IMR-90 (cell line): Measurements from ENCODE around the gene ITPKC. TPM values are rescaled to one million over a fixed set of nuclear protein-coding genes. Genes with fewer than 3 reads are reported as not detected.

Source experiments
- ATAC-seq: fragments of 200-7000 bp; cut with Tn5 transposase; 2 replicates; pipeline ENCODE4 v1.9.1; 2020; ENCODE audit warnings: low read depth, mild to moderate bottlenecking, moderate library complexity
- BruUV-seq: library from RNA; stranded (reverse); fragments of 400-500 nt; replicated peaks from 2 replicates; lab custom pipeline; 2021; lab: Mats Ljungman, UMichigan
- CTCF ChIA-PET: fragments of 300-600 bp; formaldehyde crosslinking; extraction: SDS; loops from one replicate; lab custom pipeline; 2021; ENCODE audit warnings: antibody characterized with exemption; lab: Yijun Ruan, JAX
- POLR2A ChIA-PET: fragments of 300-600 bp; sonication (Branson Sonifier 250); formaldehyde crosslinking; loops from one replicate; lab custom pipeline; 2022; ENCODE audit warnings: antibody characterized with exemption; ENCODE audit not compliant: unreplicated experiment; lab: Charles Lee
- DNase-seq: peaks from one replicate; pipeline ENCODE4 v3.0.0; 2013
- H2AFZ ChIP-seq: replicated peaks from 2 replicates; pipeline ENCODE3; 2013; ENCODE audit warnings: low read length, mild to moderate bottlenecking; ENCODE audit not compliant: poor library complexity
- H2AK5ac ChIP-seq: 2 replicates; pipeline ENCODE4 v1.6.1; 2013; ENCODE audit warnings: low read depth, low read length, inconsistent platforms
- H2AK9ac ChIP-seq: replicated peaks from 2 replicates; pipeline ENCODE3; 2013; ENCODE audit warnings: mild to moderate bottlenecking, low read depth, low read length, moderate library complexity; ENCODE audit not compliant: poor library complexity
- H2BK120ac ChIP-seq: 2 replicates; pipeline ENCODE4 v1.6.1; 2013; ENCODE audit warnings: low read depth, low read length, inconsistent platforms
- H2BK15ac ChIP-seq: 3 replicates; pipeline ENCODE4 v1.6.1; 2013; ENCODE audit warnings: low read depth, low read length, inconsistent platforms
- H2BK20ac ChIP-seq: 2 replicates; pipeline ENCODE4 v1.6.1; 2013; ENCODE audit warnings: low read depth, mild to moderate bottlenecking, inconsistent platforms, low read length, moderate library complexity
- H2BK5ac ChIP-seq: 2 replicates; pipeline ENCODE4 v1.6.1; 2013; ENCODE audit warnings: mild to moderate bottlenecking, low read depth, low read length, inconsistent platforms; ENCODE audit not compliant: poor library complexity, severe bottlenecking
- H3K14ac ChIP-seq: replicated peaks from 2 replicates; pipeline ENCODE4 v1.6.1; 2013; ENCODE audit warnings: low read depth, low read length, inconsistent platforms
- H3K18ac ChIP-seq: 2 replicates; pipeline ENCODE4 v1.6.1; 2013; ENCODE audit warnings: low read depth, low read length, control low read depth
- H3K23ac ChIP-seq: 2 replicates; pipeline ENCODE4 v1.6.1; 2013; ENCODE audit warnings: low read depth, low read length, inconsistent platforms
- H3K27ac ChIP-seq: 2 replicates; pipeline ENCODE4 v1.5.1; 2013; ENCODE audit warnings: mild to moderate bottlenecking, control low read depth, low read length; ENCODE audit not compliant: insufficient read depth
- H3K27me3 ChIP-seq: 2 replicates; pipeline ENCODE4 v1.6.1; 2013; ENCODE audit warnings: low read length; ENCODE audit not compliant: control insufficient read depth, insufficient read depth
- H3K36me3 ChIP-seq: 2 replicates; pipeline ENCODE4 v1.6.1; 2013; ENCODE audit warnings: low read length, mixed read lengths; ENCODE audit not compliant: control insufficient read depth, insufficient read depth
- H3K4ac ChIP-seq: 2 replicates; pipeline ENCODE4 v1.6.1; 2013; ENCODE audit warnings: low read depth, low read length, inconsistent platforms
- H3K4me1 ChIP-seq: 2 replicates; pipeline ENCODE4 v1.6.1; 2013; ENCODE audit warnings: low read length, mixed read lengths; ENCODE audit not compliant: control insufficient read depth, insufficient read depth
- H3K4me2 ChIP-seq: 2 replicates; pipeline ENCODE4 v1.6.1; 2013; ENCODE audit warnings: low read depth, mild to moderate bottlenecking, control low read depth, low read length, moderate library complexity
- H3K4me3 ChIP-seq: 2 replicates; pipeline ENCODE4 v1.5.1; 2013; ENCODE audit warnings: low read depth, mild to moderate bottlenecking, control low read depth, low read length, moderate library complexity; ENCODE audit not compliant: insufficient read depth
- H3K56ac ChIP-seq: 2 replicates; pipeline ENCODE4 v1.6.1; 2013; ENCODE audit warnings: low read length, inconsistent platforms; ENCODE audit not compliant: insufficient read depth; ENCODE audit errors: extremely low read depth
- H3K79me1 ChIP-seq, 2 experiments: 2 replicates each; pipeline ENCODE4 v1.6.1; 2013; ENCODE audit warnings: low read length in 2 of 2, inconsistent platforms in 1 of 2, low read depth in 1 of 2
- H3K9ac ChIP-seq: 2 replicates; pipeline ENCODE4 v1.6.1; 2013; ENCODE audit warnings: low read depth, low read length, control low read depth
- H3K9me1 ChIP-seq: 2 replicates; pipeline ENCODE4 v1.6.1; 2013; ENCODE audit warnings: low read length, inconsistent platforms; ENCODE audit not compliant: insufficient read depth
- H3K9me3 ChIP-seq: 2 replicates; pipeline ENCODE4 v1.6.1; 2013; ENCODE audit warnings: low read length; ENCODE audit not compliant: control insufficient read depth, insufficient read depth
- H4K20me1 ChIP-seq: 2 replicates; pipeline ENCODE4 v1.6.1; 2013; ENCODE audit warnings: low read length, inconsistent platforms; ENCODE audit not compliant: insufficient read depth
- H4K5ac ChIP-seq: 2 replicates; pipeline ENCODE4 v1.6.1; 2013; ENCODE audit warnings: mild to moderate bottlenecking, low read depth, low read length, control low read depth
- H4K8ac ChIP-seq, 2 experiments: 2 replicates each; pipeline ENCODE4 v1.6.1; 2013; ENCODE audit warnings: low read depth in 2 of 2, low read length in 2 of 2, control low read depth in 1 of 2, inconsistent platforms in 1 of 2
- H4K91ac ChIP-seq: 2 replicates; pipeline ENCODE4 v1.6.1; 2013; ENCODE audit warnings: low read depth, low read length, inconsistent platforms; ENCODE audit not compliant: insufficient read depth
- BHLHE40 ChIP-seq: fragments of 150-350 bp; IDR thresholded peaks from 2 replicates; pipeline ENCODE4 v1.6.1; 2016; ENCODE audit warnings: mild to moderate bottlenecking, low read depth, low read length
- CEBPB ChIP-seq: IDR thresholded peaks from 2 replicates; pipeline ENCODE4 v1.6.1; 2012; ENCODE audit warnings: low read depth, low read length, improper control_type of control experiment
- CHD1 ChIP-seq: IDR thresholded peaks from 2 replicates; pipeline ENCODE4 v1.6.1; 2012; ENCODE audit warnings: low read depth, low read length, improper control_type of control experiment
- ELK1 ChIP-seq: fragments of 150-350 bp; IDR thresholded peaks from 2 replicates; pipeline ENCODE4 v1.6.1; 2016; ENCODE audit warnings: low read depth, mild to moderate bottlenecking, low read length, moderate library complexity, borderline replicate concordance
- FOS ChIP-seq: fragments of 150-350 bp; IDR thresholded peaks from 2 replicates; pipeline ENCODE4 v1.6.1; 2016; ENCODE audit warnings: low read depth, low read length
- MAFK ChIP-seq: IDR thresholded peaks from 2 replicates; pipeline ENCODE4 v1.6.1; 2012; ENCODE audit warnings: low read depth, low read length, improper control_type of control experiment
- MAZ ChIP-seq: IDR thresholded peaks from 2 replicates; pipeline ENCODE4 v1.6.1; 2012; ENCODE audit warnings: low read depth, mild to moderate bottlenecking, low read length, improper control_type of control experiment, moderate library complexity, borderline replicate concordance
- MXI1 ChIP-seq: IDR thresholded peaks from 2 replicates; pipeline ENCODE4 v1.6.1; 2012; ENCODE audit warnings: low read depth, mild to moderate bottlenecking, low read length, moderate library complexity, borderline replicate concordance
- NFE2L2 ChIP-seq: fragments of 150-350 bp; IDR thresholded peaks from 2 replicates; pipeline ENCODE4 v1.6.1; 2016; ENCODE audit warnings: low read depth, mild to moderate bottlenecking, low read length
- POLR2A ChIP-seq: IDR thresholded peaks from 2 replicates; pipeline ENCODE4 v1.6.1; 2012; ENCODE audit warnings: mild to moderate bottlenecking, low read depth, low read length
- RAD21 ChIP-seq: IDR thresholded peaks from 2 replicates; pipeline ENCODE4 v1.6.1; 2012; ENCODE audit warnings: low read length, improper control_type of control experiment
- RCOR1 ChIP-seq: IDR thresholded peaks from 2 replicates; pipeline ENCODE4 v1.6.1; 2012; ENCODE audit warnings: mild to moderate bottlenecking, low read length, improper control_type of control experiment; ENCODE audit not compliant: insufficient replicate concordance
- RFX5 ChIP-seq: IDR thresholded peaks from 2 replicates; pipeline ENCODE4 v1.8.0; 2012; ENCODE audit warnings: low read depth, mild to moderate bottlenecking, low read length, moderate library complexity
- SMC3 ChIP-seq: fragments of 150-350 bp; IDR thresholded peaks from 2 replicates; pipeline ENCODE4 v1.6.1; 2016; ENCODE audit warnings: low read depth, mild to moderate bottlenecking, antibody characterized with exemption, low read length, moderate library complexity
- USF2 ChIP-seq: fragments of 150-350 bp; IDR thresholded peaks from 2 replicates; pipeline ENCODE4 v1.6.1; 2017; ENCODE audit warnings: mild to moderate bottlenecking, antibody characterized with exemption, low read length, low read depth
- WGBS, 2 experiments: methylation state at CpG; one replicate each; pipeline versions ENCODE4 v1.1.5 to v1.1.7; 2013; ENCODE audit warnings: missing lambda C conversion rate in 2 of 2; ENCODE audit not compliant: insufficient read length in 1 of 2; ENCODE audit errors: extremely low coverage in 2 of 2; 5-methylcytosine and 5-hydroxymethylcytosine counted together
- dilution Hi-C: fragments of 300-500 bp; cut with HindIII; formaldehyde crosslinking; loops from one replicate; pipeline ENCODE4 v1.14.3; 2018; ENCODE audit warnings: low sequenced_read_pairs; ENCODE audit not compliant: unreplicated experiment
- in situ Hi-C: fragments of 300-500 bp; cut with MboI; formaldehyde crosslinking; loops from 3 replicates; pipeline ENCODE4 v1.14.3; 2019; ENCODE audit warnings: low sequenced_read_pairs, inconsistent platforms, mixed read lengths
- intact Hi-C: fragments of 100-400 bp; cut with micrococcal nuclease; formaldehyde crosslinking; loops from 2 replicates; pipeline ENCODE4 v1.10.0; 2022
- polyA plus RNA-seq, 3 experiments: library from polyadenylated mRNA; depleted of rRNA; stranded (reverse); fragments of >200 nt; gene quantifications; 2 replicates each; pipeline ENCODE4 v1.2.3, GENCODE V29; 2012; ENCODE audit warnings: low replicate concordance in 1 of 3
- total RNA-seq: library from RNA; depleted of rRNA; stranded (reverse); fragments of >200 nt; gene quantifications from 2 replicates; pipeline ENCODE4 v1.2.3, GENCODE V29; 2012

Gene ITPKC
- total and polyA plus RNA-seq, 2 of the 4 experiments (the other 2 are of a cell fraction): 7.7 to 9.4 TPM

- no peaks in the 10 kb centered on the region for H3K27me3 ChIP-seq
- H2BK120ac ChIP-seq: no peak overlapping the region
- H2AK5ac ChIP-seq: no peak overlapping the region
- H3K23ac ChIP-seq: no peak overlapping the region
- dilution Hi-C loops (no loop called here), intact Hi-C loops (no loop called here), in situ Hi-C loops (no loop called here)
- no peak overlapping the region for H3K14ac ChIP-seq
- TF ChIP-seq RCOR1: no peak
- TF ChIP-seq FOS: no peak
- TF ChIP-seq SMC3: no peak
- TF ChIP-seq CEBPB: no peak
- TF ChIP-seq RAD21: no peak
- TF ChIP-seq BHLHE40: no peak
- no peak for TF ChIP-seq POLR2A
- TF ChIP-seq USF2: no peak
- no peak for TF ChIP-seq CHD1
- no peak for TF ChIP-seq ELK1
- no peak for TF ChIP-seq NFE2L2
- no peak for TF ChIP-seq MXI1
- no peak for TF ChIP-seq RFX5
- no peak for TF ChIP-seq MAFK
- TF ChIP-seq MAZ: no peak
- no peak overlapping the region for H4K8ac ChIP-seq
- H2BK5ac ChIP-seq: no peak overlapping the region
- no peak overlapping the region for H2AFZ ChIP-seq
- H3K79me1 ChIP-seq: peaks cover 26 to 79% of the 10 kb centered on the region in 2 experiments
- WGBS, 2 experiments: 83% methylated on average over 1 of the region's 5 CpGs; no CpG with 5 or more reads in 1 of the 2 experiments
- no peaks in the 10 kb centered on the region; the same call in 1 of the 2 replicates for H3K9me3 ChIP-seq
- DNase-seq: no peak
- H2BK15ac ChIP-seq: no peak overlapping the region
- no peak overlapping the region for H3K18ac ChIP-seq
- H2AK9ac ChIP-seq: no peak overlapping the region
- H3K4ac ChIP-seq: no peak overlapping the region
- no peak overlapping the region for H3K9ac ChIP-seq
- H3K9me1 ChIP-seq: peaks cover 20% of the 10 kb centered on the region; the same call in 1 of the 2 replicates
- H3K27ac ChIP-seq: no peak overlapping the region
- no peak overlapping the region for H3K4me2 ChIP-seq
- H4K20me1 ChIP-seq: peaks cover 13% of the 10 kb centered on the region; the same call in 1 of the 2 replicates
- ATAC-seq: no peak
- no peak overlapping the region for H2BK20ac ChIP-seq
- POLR2A ChIA-PET: no interaction called here
- no peak overlapping the region for H3K4me3 ChIP-seq
- H3K36me3 ChIP-seq: peaks cover 41% of the 10 kb centered on the region
- H4K5ac ChIP-seq: no peak overlapping the region
- H3K4me1 ChIP-seq: peaks cover 9% of the 10 kb centered on the region
- H4K91ac ChIP-seq: no peak overlapping the region
- CTCF ChIA-PET: no interaction called here
- BruUV-seq: no TSS peak
- no peak overlapping the region for H3K56ac ChIP-seq
Measured at GRCh38 chr19:40723661-40724254, 6.8 kb downstream of the ITPKC start.
